Ishikawa (cell line): ENCODE measurements around the gene SMIM35.

Experiments used
- EP300 ChIP-seq: IDR thresholded peaks from 2 replicates; pipeline ENCODE4 v1.6.1; 2012; ENCODE audit warnings: borderline replicate concordance
- FOXM1 ChIP-seq: IDR thresholded peaks from 2 replicates; pipeline ENCODE4 v1.6.1; 2012; ENCODE audit warnings: low read depth, borderline replicate concordance
- RAD21 ChIP-seq: IDR thresholded peaks from 2 replicates; pipeline ENCODE4 v1.6.1; 2012; ENCODE audit warnings: low read depth
- YY1 ChIP-seq: IDR thresholded peaks from 2 replicates; pipeline ENCODE4 v1.6.1; 2012; ENCODE audit warnings: low read depth
- TF ChIP-seq, protein P1 (sequence below): IDR thresholded peaks from 2 replicates; pipeline ENCODE4 v1.6.1; 2012

- no peak for TF ChIP-seq FOXM1
- no peak for TF ChIP-seq EP300
- TF ChIP-seq YY1: no peak
- no peak for TF ChIP-seq RAD21
- TF ChIP-seq, protein P1, sequence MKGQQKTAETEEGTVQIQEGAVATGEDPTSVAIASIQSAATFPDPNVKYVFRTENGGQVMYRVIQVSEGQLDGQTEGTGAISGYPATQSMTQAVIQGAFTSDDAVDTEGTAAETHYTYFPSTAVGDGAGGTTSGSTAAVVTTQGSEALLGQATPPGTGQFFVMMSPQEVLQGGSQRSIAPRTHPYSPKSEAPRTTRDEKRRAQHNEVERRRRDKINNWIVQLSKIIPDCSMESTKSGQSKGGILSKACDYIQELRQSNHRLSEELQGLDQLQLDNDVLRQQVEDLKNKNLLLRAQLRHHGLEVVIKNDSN: no peak
Observed at GRCh38 chr11:118128310-118128709, 41.5 kb upstream of the SMIM35 start.
